H1 (cell line): ENCODE measurements around the gene MYLK4. TPM values are rescaled to one million over a fixed set of nuclear protein-coding genes. Genes with fewer than 3 reads are reported as not detected.

Experiments used
- CTCF ChIA-PET: fragments of 300-600 bp; sonication (Branson Sonifier 250); formaldehyde crosslinking; loops from one replicate; lab custom pipeline; 2021; ENCODE audit not compliant: partially characterized antibody; lab: Charles Lee
- POLR2A ChIA-PET: fragments of 300-600 bp; sonication (Branson Sonifier 250); formaldehyde crosslinking; loops from one replicate; lab custom pipeline; 2021; ENCODE audit warnings: inconsistent platforms; ENCODE audit not compliant: partially characterized antibody; lab: Charles Lee
- DNase-seq, 2 experiments: peaks; one replicate each; pipeline versions ENCODE4 v3.0.0 to v3.0.0-alpha.2; 2010 to 2022; ENCODE audit warnings: low spot score in 2 of 2, low read depth in 1 of 2, mixed read lengths in 1 of 2
- FAIRE-seq: peaks from 2 replicates; lab custom pipeline; 2011; peaks lifted over from hg19 to GRCh38; lab: Jason Lieb, UNC
- H2AFZ ChIP-seq: 2 replicates; pipeline ENCODE4 v1.8.1; 2012; ENCODE audit warnings: low read length, inconsistent platforms
- H2AK5ac ChIP-seq: 2 replicates; pipeline ENCODE4 v1.6.1; 2013; ENCODE audit warnings: low read depth, low read length
- H2BK120ac ChIP-seq: replicated peaks from 2 replicates; pipeline ENCODE3; 2013; ENCODE audit warnings: low read depth, low read length, inconsistent platforms
- H2BK12ac ChIP-seq: 2 replicates; pipeline ENCODE4 v1.6.1; 2013; ENCODE audit warnings: low read depth, low read length
- H2BK15ac ChIP-seq: 2 replicates; pipeline ENCODE4 v1.6.1; 2013; ENCODE audit warnings: low read length
- H2BK20ac ChIP-seq: 2 replicates; pipeline ENCODE4 v1.6.1; 2013; ENCODE audit warnings: low read length
- H2BK5ac ChIP-seq: 2 replicates; pipeline ENCODE4 v1.6.1; 2013; ENCODE audit warnings: low read depth, low read length
- H3K14ac ChIP-seq: 2 replicates; pipeline ENCODE4 v1.6.1; 2013; ENCODE audit warnings: inconsistent platforms; ENCODE audit not compliant: insufficient read length
- H3K18ac ChIP-seq: 2 replicates; pipeline ENCODE4 v1.6.1; 2013; ENCODE audit warnings: low read length; ENCODE audit errors: extremely low read depth
- H3K23ac ChIP-seq: 2 replicates; pipeline ENCODE4 v1.6.1; 2013; ENCODE audit warnings: inconsistent platforms; ENCODE audit not compliant: insufficient read length
- H3K23me2 ChIP-seq: 2 replicates; pipeline ENCODE4 v1.6.1; 2013; ENCODE audit warnings: low read depth, low read length
- H3K27ac ChIP-seq: 2 replicates; pipeline ENCODE4 v1.6.1; 2011; ENCODE audit warnings: low read depth, low read length, inconsistent platforms
- H3K27me3 ChIP-seq, 4 experiments: replicated peaks in 1 of 4; 1 replicate in 1 of 4; 2 replicates in 3 of 4; pipeline versions ENCODE4 v1.6.1 to v1.8.1; 2011 to 2013; ENCODE audit warnings: low read length in 3 of 4, mild to moderate bottlenecking in 3 of 4, inconsistent platforms in 2 of 4, mixed read lengths in 2 of 4, moderate library complexity in 1 of 4; ENCODE audit not compliant: control insufficient read depth in 3 of 4, insufficient read depth in 3 of 4; ENCODE audit errors: extremely low read depth in 1 of 4
- H3K36me3 ChIP-seq, 4 experiments: 2 replicates each; pipeline versions ENCODE4 v1.6.1 to v1.8.1; 2011 to 2013; ENCODE audit warnings: mild to moderate bottlenecking in 4 of 4, low read length in 3 of 4, moderate library complexity in 2 of 4, control low read depth in 1 of 4, inconsistent platforms in 1 of 4; ENCODE audit not compliant: insufficient read depth in 4 of 4, control insufficient read depth in 2 of 4
- H3K4ac ChIP-seq: replicated peaks from 2 replicates; pipeline ENCODE3; 2013; ENCODE audit warnings: low read length, low read depth, mixed read lengths, inconsistent platforms; ENCODE audit not compliant: insufficient read length
- H3K4me1 ChIP-seq, 4 experiments: replicated peaks in 1 of 4; 1 replicate in 1 of 4; 2 replicates in 3 of 4; pipeline versions ENCODE4 v1.6.1 to v1.8.1; 2011 to 2013; ENCODE audit warnings: low read length in 3 of 4, inconsistent platforms in 2 of 4, mixed read lengths in 1 of 4; ENCODE audit not compliant: insufficient read depth in 4 of 4, control insufficient read depth in 3 of 4
- H3K4me2 ChIP-seq, 2 experiments: 2 replicates each; pipeline versions ENCODE4 v1.6.1 to v1.8.1; 2011 to 2013; ENCODE audit warnings: low read depth in 2 of 2, low read length in 2 of 2, control low read depth in 1 of 2, inconsistent platforms in 1 of 2, mild to moderate bottlenecking in 1 of 2; ENCODE audit not compliant: insufficient read depth in 1 of 2
- H3K4me3 ChIP-seq, 4 experiments: fragments of 200-600, 300-600 bp in 1 of 4; sonication (generic), shearing (Covaris generic), sonication (Bioruptor Twin) in 1 of 4; 2 replicates each; pipeline versions ENCODE4 v1.5.1 to v1.8.1; 2011 to 2016; ENCODE audit warnings: low read length in 4 of 4, low read depth in 3 of 4, control low read depth in 2 of 4, inconsistent platforms in 2 of 4, mild to moderate bottlenecking in 2 of 4, mixed read lengths in 1 of 4, moderate library complexity in 1 of 4; ENCODE audit not compliant: insufficient read depth in 2 of 4; ENCODE audit errors: extremely low read depth in 1 of 4
- H3K56ac ChIP-seq: replicated peaks from 2 replicates; pipeline ENCODE3; 2013; ENCODE audit warnings: low read depth, mild to moderate bottlenecking, mixed read lengths, low read length, inconsistent platforms; ENCODE audit not compliant: insufficient read length
- H3K79me1 ChIP-seq: 2 replicates; pipeline ENCODE4 v1.6.1; 2013; ENCODE audit warnings: low read depth, low read length, control low read depth
- H3K79me2 ChIP-seq, 2 experiments: 2 replicates each; pipeline versions ENCODE4 v1.6.1 to v1.8.1; 2012 to 2013; ENCODE audit warnings: low read length in 2 of 2, mild to moderate bottlenecking in 2 of 2, inconsistent platforms in 1 of 2; ENCODE audit not compliant: insufficient read depth in 2 of 2, control insufficient read depth in 1 of 2
- H3K9ac ChIP-seq, 4 experiments: replicated peaks in 1 of 4; 1 replicate in 1 of 4; 2 replicates in 3 of 4; pipeline versions ENCODE4 v1.6.1 to v1.8.1; 2011 to 2013; ENCODE audit warnings: low read depth in 3 of 4, low read length in 3 of 4, control low read depth in 2 of 4, mild to moderate bottlenecking in 2 of 4, moderate library complexity in 2 of 4, inconsistent platforms in 1 of 4; ENCODE audit errors: extremely low read depth in 1 of 4
- H3K9me3 ChIP-seq, 2 experiments: 2 replicates each; pipeline versions ENCODE4 v1.6.1 to v1.8.1; 2012 to 2013; ENCODE audit warnings: mild to moderate bottlenecking in 2 of 2, moderate library complexity in 2 of 2, control low read depth in 1 of 2, inconsistent platforms in 1 of 2, low read depth in 1 of 2, low read length in 1 of 2, mixed read lengths in 1 of 2; ENCODE audit not compliant: insufficient read depth in 2 of 2
- H4K20me1 ChIP-seq, 2 experiments: replicated peaks in 1 of 2; 2 replicates each; pipeline versions ENCODE3 to v1.8.1; 2011 to 2013; ENCODE audit warnings: inconsistent platforms in 2 of 2, low read length in 2 of 2, mild to moderate bottlenecking in 1 of 2; ENCODE audit not compliant: insufficient read depth in 2 of 2, control insufficient read depth in 1 of 2
- H4K5ac ChIP-seq: 2 replicates; pipeline ENCODE4 v1.6.1; 2013; ENCODE audit warnings: low read length, low read depth, mixed read lengths, inconsistent platforms; ENCODE audit not compliant: insufficient read length
- H4K8ac ChIP-seq: 2 replicates; pipeline ENCODE4 v1.8.0; 2013; ENCODE audit warnings: mild to moderate bottlenecking, moderate library complexity, low read length, inconsistent platforms; ENCODE audit not compliant: insufficient read depth; ENCODE audit errors: extremely low read depth
- H4K91ac ChIP-seq: replicated peaks from 2 replicates; pipeline ENCODE3; 2013; ENCODE audit warnings: low read length, mixed read lengths, inconsistent platforms; ENCODE audit not compliant: insufficient read length
- ASH2L ChIP-seq: fragments of 200-600, 300-600 bp; sonication (generic); IDR thresholded peaks from one replicate; pipeline ENCODE4 v1.7.1; 2017; ENCODE audit warnings: low read length
- BACH1 ChIP-seq: IDR thresholded peaks from 2 replicates; pipeline ENCODE4 v1.6.1; 2012; ENCODE audit warnings: low read length, improper control_type of control experiment
- HDAC6 ChIP-seq: IDR thresholded peaks from one replicate; pipeline ENCODE4 v1.7.1; 2012; ENCODE audit warnings: low read depth, mild to moderate bottlenecking, inconsistent platforms, low read length, moderate library complexity
- JUN ChIP-seq: IDR thresholded peaks from 2 replicates; pipeline ENCODE4 v1.6.1; 2011; ENCODE audit warnings: low read depth, mild to moderate bottlenecking, improper control_type of control experiment, low read length
- JUND ChIP-seq: IDR thresholded peaks from 2 replicates; pipeline ENCODE4 v1.6.1; 2011; ENCODE audit warnings: mild to moderate bottlenecking, improper control_type of control experiment, low read length
- MAFK ChIP-seq: IDR thresholded peaks from 2 replicates; pipeline ENCODE4 v1.6.1; 2012; ENCODE audit warnings: low read depth, mild to moderate bottlenecking, improper control_type of control experiment, low read length
- POLR2A ChIP-seq, 2 experiments: IDR thresholded peaks; 1 replicate in 1 of 2; 2 replicates in 1 of 2; pipeline ENCODE4 v1.6.1; 2011; ENCODE audit warnings: low read depth in 2 of 2, low read length in 2 of 2, mild to moderate bottlenecking in 2 of 2; ENCODE audit errors: control extremely low read depth in 1 of 2
- RXRA ChIP-seq: IDR thresholded peaks from 2 replicates; pipeline ENCODE4 v1.6.1; 2011; ENCODE audit warnings: low read depth, mild to moderate bottlenecking, low read length, moderate library complexity; ENCODE audit not compliant: insufficient read depth
- SP2 ChIP-seq: IDR thresholded peaks from 2 replicates; pipeline ENCODE4 v1.6.1; 2012; ENCODE audit warnings: mild to moderate bottlenecking, low read length, inconsistent platforms
- SRF ChIP-seq: IDR thresholded peaks from 2 replicates; pipeline ENCODE4 v1.6.1; 2011; ENCODE audit warnings: mild to moderate bottlenecking, low read depth, low read length, moderate library complexity
- TAF1 ChIP-seq: IDR thresholded peaks from 2 replicates; pipeline ENCODE4 v1.6.1; 2011; ENCODE audit warnings: mild to moderate bottlenecking, low read depth, low read length
- TAF7 ChIP-seq: optimal IDR thresholded peaks from 2 replicates; pipeline ENCODE3; 2011; ENCODE audit warnings: low read depth, mild to moderate bottlenecking, inconsistent platforms, low read length, moderate library complexity, borderline replicate concordance
- TBP ChIP-seq: IDR thresholded peaks from 2 replicates; pipeline ENCODE4 v1.6.1; 2011; ENCODE audit warnings: low read depth, low read length, improper control_type of control experiment
- WGBS, 2 experiments: shearing (Covaris generic) in 1 of 2; methylation state at CpG; one replicate each; pipeline versions ENCODE4 v1.1.6 to v1.1.7; 2013 to 2015; ENCODE audit warnings: low lambda C conversion rate in 2 of 2, mixed read lengths in 2 of 2, inconsistent platforms in 1 of 2, low coverage in 1 of 2, missing lambda C conversion rate in 1 of 2; ENCODE audit not compliant: insufficient replicate concordance in 2 of 2, insufficient coverage in 1 of 2, insufficient read length in 1 of 2; ENCODE audit errors: extremely low coverage in 1 of 2, missing lambda C conversion rate in 1 of 2; 5-methylcytosine and 5-hydroxymethylcytosine counted together
- polyA plus RNA-seq, 7 experiments: library from polyadenylated mRNA; depleted of rRNA in 3 of 7; stranded (reverse) in 5 of 7; unstranded in 2 of 7; fragments of >200 nt in 5 of 7; fragments of 200-250 nt in 2 of 7; gene quantifications; 1 replicate in 5 of 7; 2 replicates in 1 of 7; 4 replicates in 1 of 7; pipeline versions ENCODE4 v1.2.1 to v1.2.3, GENCODE V29; 2011 to 2013; ENCODE audit warnings: missing spikeins in 2 of 7, mixed read lengths in 2 of 7
- total RNA-seq: library from RNA; stranded (reverse); fragmentation: NEBNext Ultra II Directional; extraction: Animal tissue kit (Norgen Biotek cat#: 25700); gene quantifications from 2 replicates; pipeline ENCODE4 v1.2.1, GENCODE V29; 2021
- TF ChIP-seq, protein P1 (sequence below): IDR thresholded peaks from 2 replicates; pipeline ENCODE4 v1.6.1; 2012; ENCODE audit warnings: inconsistent platforms

MYLK4 gene
- total and polyA plus RNA-seq, 2 of the 8 experiments (the other 6 are each of a cell fraction or from before 2014, with no cell fraction given): 0.11 to 0.17 TPM

DNA sequence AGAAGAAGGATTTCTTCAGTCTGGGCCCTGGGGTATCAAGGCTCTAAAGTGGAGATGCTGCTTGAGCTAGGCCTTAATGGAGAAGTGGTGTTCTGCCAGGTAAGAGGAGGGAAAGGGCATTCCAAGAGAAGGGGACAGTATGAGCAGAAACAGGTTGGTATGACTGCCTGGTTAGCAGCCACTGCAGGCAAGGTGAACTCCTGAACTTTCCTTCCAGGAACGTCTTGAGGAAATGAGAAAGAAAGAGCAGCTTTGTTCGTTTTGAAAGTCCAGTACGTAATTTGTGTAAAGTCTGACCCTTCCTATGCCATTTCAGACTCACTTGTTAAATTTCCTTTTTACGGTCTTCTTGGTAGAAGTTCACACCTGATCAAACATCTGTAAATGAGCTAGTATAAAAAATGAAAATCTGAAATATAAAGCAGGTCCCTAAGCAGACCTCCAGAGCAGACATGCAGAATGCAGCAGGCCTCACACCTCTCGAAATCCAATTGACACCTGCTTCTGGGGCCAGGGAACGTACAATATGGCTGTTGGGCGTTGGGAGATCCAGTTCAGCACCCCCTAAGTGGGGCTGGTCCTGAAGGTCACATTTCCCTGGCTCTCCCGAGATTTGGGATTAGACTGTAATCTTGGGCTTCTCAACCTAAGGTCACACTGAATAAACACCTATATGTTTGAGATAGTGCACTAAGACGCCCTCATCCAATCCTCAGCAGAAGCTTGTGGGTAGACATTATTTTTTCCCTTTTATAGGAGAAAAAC, 33.6 kb downstream of the MYLK4 start:
- Histone ChIP-seq H3K27me3 (no peaks in the 10 kb centered on the region; a peak in 1 of 7 replicates), H2BK15ac (no peak overlapping the region), H3K4ac (no peak overlapping the region), H3K23ac (no peak overlapping the region), H3K79me1 (no peaks in the 10 kb centered on the region), H3K79me2 (no peaks in the 10 kb centered on the region), H3K27ac (no peak overlapping the region), H4K8ac (no peak overlapping the region), H3K18ac (no peak overlapping the region), H2AFZ (no peak overlapping the region), H2BK12ac (no peak overlapping the region), H3K56ac (no peak overlapping the region), H3K23me2 (no peaks in the 10 kb centered on the region), H3K9ac (no peak overlapping the region), H2BK20ac (no peak overlapping the region), H3K36me3 (no peaks in the 10 kb centered on the region), H4K91ac (no peak overlapping the region), H3K9me3 (peaks cover 2 to 3% of the 10 kb centered on the region in 2 experiments; a peak in 2 of 4 replicates), H3K4me1 (0 out of 7 replicates have a peak, but pooled peaks cover 0 to 2% (median 0%) of the 10 kb centered on the region in 4 experiments), H4K20me1 (no peaks in the 10 kb centered on the region), H2BK5ac (no peak overlapping the region), H4K5ac (no peak overlapping the region), H2BK120ac (no peak overlapping the region), H3K4me3 (no peak overlapping the region), H3K14ac (no peak overlapping the region), H2AK5ac (no peak overlapping the region), H3K4me2 (no peak overlapping the region)
- CTCF ChIA-PET: interaction anchor here (0.8 to 1.4 kb wide), 5 partner anchors 12 to 111 kb away, joined by 3 to 5 read pairs (median 3); no protein-coding TSS in a partner anchor
- no peak for FAIRE-seq
- POLR2A ChIA-PET: interaction anchor here (1.0 kb wide), 1 partner anchor 15 kb away, joined by 4 read pairs; no protein-coding TSS in a partner anchor
- no peak for DNase-seq
- WGBS, 2 experiments: 89% methylated on average over 9 of the region's 9 CpGs; no CpG with 5 or more reads in 1 of the 2 experiments
- TF ChIP-seq SRF (no peak), JUND (no peak), ASH2L (no peak), TAF7 (no peak), JUN (no peak), BACH1 (no peak), MAFK (no peak), HDAC6 (no peak), TBP (no peak), RXRA (no peak), SP2 (no peak), TAF1 (no peak), POLR2A (IDR thresholded peaks at IDR 0.05; ENCODE audit: control extremely low read depth in 1 of 2, low read depth in 2 of 2, low read length in 2 of 2) (no peak)
- TF ChIP-seq, protein P1, sequence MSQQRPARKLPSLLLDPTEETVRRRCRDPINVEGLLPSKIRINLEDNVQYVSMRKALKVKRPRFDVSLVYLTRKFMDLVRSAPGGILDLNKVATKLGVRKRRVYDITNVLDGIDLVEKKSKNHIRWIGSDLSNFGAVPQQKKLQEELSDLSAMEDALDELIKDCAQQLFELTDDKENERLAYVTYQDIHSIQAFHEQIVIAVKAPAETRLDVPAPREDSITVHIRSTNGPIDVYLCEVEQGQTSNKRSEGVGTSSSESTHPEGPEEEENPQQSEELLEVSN: no peak
